H1 (cell line): ENCODE measurements around the gene CACNA2D3. TPM values are rescaled to one million over a fixed set of nuclear protein-coding genes. Genes with fewer than 3 reads are reported as not detected.

Experiments
- CTBP2 ChIP-seq: IDR thresholded peaks from 2 replicates; pipeline ENCODE4 v1.7.0; 2011; ENCODE audit warnings: borderline replicate concordance, mild to moderate bottlenecking, moderate library complexity, mixed read lengths, low read length; ENCODE audit not compliant: insufficient read depth, insufficient read length
- EGR1 ChIP-seq: IDR thresholded peaks from 2 replicates; pipeline ENCODE4 v1.6.1; 2011; ENCODE audit warnings: low read depth, low read length, borderline replicate concordance
- EZH2 ChIP-seq: fragments of 200-600 bp; sonication (generic); IDR thresholded peaks from 2 replicates; pipeline ENCODE4 v1.7.1; 2012; ENCODE audit warnings: low read depth, mild to moderate bottlenecking, moderate library complexity, low read length, inconsistent platforms; ENCODE audit not compliant: severe bottlenecking
- GABPA ChIP-seq: IDR thresholded peaks from 2 replicates; pipeline ENCODE4 v1.6.1; 2011; ENCODE audit warnings: mild to moderate bottlenecking, low read length, moderate library complexity, borderline replicate concordance; ENCODE audit not compliant: insufficient read depth
- KDM4A ChIP-seq: IDR thresholded peaks from one replicate; pipeline ENCODE4 v1.7.1; 2012; ENCODE audit warnings: low read depth, mild to moderate bottlenecking, moderate library complexity, low read length, inconsistent platforms; ENCODE audit not compliant: severe bottlenecking
- SP2 ChIP-seq: IDR thresholded peaks from 2 replicates; pipeline ENCODE4 v1.6.1; 2012; ENCODE audit warnings: mild to moderate bottlenecking, low read length, inconsistent platforms
- SRF ChIP-seq: IDR thresholded peaks from 2 replicates; pipeline ENCODE4 v1.6.1; 2011; ENCODE audit warnings: mild to moderate bottlenecking, low read depth, low read length, moderate library complexity
- SUZ12 ChIP-seq: fragments of 200-600 bp; sonication (generic); IDR thresholded peaks from 2 replicates; pipeline ENCODE4 v1.6.1; 2012; ENCODE audit warnings: mild to moderate bottlenecking, inconsistent platforms, low read length, moderate library complexity, mixed read lengths
- polyA plus RNA-seq, 7 experiments: library from polyadenylated mRNA; depleted of rRNA in 3 of 7; stranded (reverse) in 5 of 7; unstranded in 2 of 7; fragments of >200 nt in 5 of 7; fragments of 200-250 nt in 2 of 7; gene quantifications; 1 replicate in 5 of 7; 2 replicates in 1 of 7; 4 replicates in 1 of 7; pipeline versions ENCODE4 v1.2.1 to v1.2.3, GENCODE V29; 2011 to 2013; ENCODE audit warnings: missing spikeins in 2 of 7, mixed read lengths in 2 of 7
- total RNA-seq: library from RNA; stranded (reverse); fragmentation: NEBNext Ultra II Directional; extraction: Animal tissue kit (Norgen Biotek cat#: 25700); gene quantifications from 2 replicates; pipeline ENCODE4 v1.2.1, GENCODE V29; 2021

Gene CACNA2D3
- total and polyA plus RNA-seq, 2 of the 8 experiments (the other 6 are each of a cell fraction or from before 2014, with no cell fraction given) = 1.5 to 1.8 TPM

GRCh38 chr3:54445630-54446029 is 323.3 kb downstream of the CACNA2D3 start (continued):
- TF ChIP-seq GABPA (no peak), SP2 (no peak), SUZ12 (no peak), SRF (no peak), KDM4A (no peak), CTBP2 (no peak), EGR1 (no peak), EZH2 (no peak)
